HG03565 (cell line): ENCODE data around the gene SNAI3.
A peak's percentile ranks its signal among the peaks of the same experiment; 100 is the strongest.
"Not testable (repeated sequence)": the region's sequence is repeated elsewhere in the genome, so short reads cannot be mapped to it uniquely, and the experiment has no call there.

Source experiments
- ATAC-seq: cut with Tn5 transposase; IDR thresholded peaks from one replicate; pipeline ENCODE4 v1.9.1; 2021; ENCODE audit warnings: mild to moderate bottlenecking, moderate library complexity; ENCODE audit not compliant: unreplicated experiment

The SNAI3 gene

GRCh38 chr16:88671806-88672205 lies 14.5 kb downstream of the SNAI3 start:
- no peak for ATAC-seq

- no peak for ATAC-seq
These were observed 16.3 kb downstream of the SNAI3 start for GRCh38 chr16:88669980-88670379.

- not testable (repeated sequence) for ATAC-seq
These were observed 16.8 kb downstream of the SNAI3 start for GRCh38 chr16:88669493-88669892.

- no peak for ATAC-seq
These were observed 18.8 kb downstream of the SNAI3 start for GRCh38 chr16:88667461-88667860.

- no peak for ATAC-seq
These were observed 20.7 kb downstream of the SNAI3 start for GRCh38 chr16:88665570-88665969.

GRCh38 chr16:88665148-88665547 lies 21.2 kb downstream of the SNAI3 start:
- no peak for ATAC-seq

- ATAC-seq, result peak; percentile 91
These were observed 23.3 kb downstream of the SNAI3 start, which contains the start of gene MVD for GRCh38 chr16:88662843-88663606. Gene MVD, minus strand, starts transcription at chr16:88663091. Its CDS starts 11 bp downstream, at chr16:88663080.

GRCh38 chr16:88662222-88662842 lies 24.0 kb downstream of the SNAI3 start:
- no peak for ATAC-seq

GRCh38 chr16:88661468-88661867 lies 24.8 kb downstream of the SNAI3 start:
- ATAC-seq, result no peak

- no peak for ATAC-seq
These were observed 27.1 kb downstream of the SNAI3 start for GRCh38 chr16:88659160-88659559.

- no peak for ATAC-seq
These were observed 27.6 kb downstream of the SNAI3 start for GRCh38 chr16:88658714-88659113.

GRCh38 chr16:88657371-88657770 lies 28.9 kb downstream of the SNAI3 start:
- no peak for ATAC-seq

GRCh38 chr16:88656291-88656980 lies 29.9 kb downstream of the SNAI3 start:
- no peak for ATAC-seq

GRCh38 chr16:88655733-88656281 lies 30.5 kb downstream of the SNAI3 start:
- no peak for ATAC-seq

GRCh38 chr16:88655053-88655732 lies 31.1 kb downstream of the SNAI3 start:
- no peak for ATAC-seq

GRCh38 chr16:88654363-88655052 lies 31.8 kb downstream of the SNAI3 start:
- ATAC-seq, result no peak

- ATAC-seq, result no peak
These were observed 32.5 kb downstream of the SNAI3 start for GRCh38 chr16:88653596-88654362.

GRCh38 chr16:88653101-88653500 lies 33.2 kb downstream of the SNAI3 start:
- no peak for ATAC-seq

- no peak for ATAC-seq
These were observed 33.6 kb downstream of the SNAI3 start for GRCh38 chr16:88652762-88653063.
